GM19035 (cell line): ENCODE results near the gene LGALS4.
"Not testable (repeated sequence)": the region's sequence is repeated elsewhere in the genome, so short reads cannot be mapped to it uniquely, and the experiment has no call there.

Experiments used
- ATAC-seq: cut with Tn5 transposase; IDR thresholded peaks from one replicate; pipeline ENCODE4 v1.9.1; 2021; ENCODE audit not compliant: unreplicated experiment

LGALS4 gene

GRCh38 chr19:38771569-38771968 is 41.2 kb downstream of the LGALS4 start:
- ATAC-seq, result not testable (repeated sequence)

GRCh38 chr19:38770949-38771275 is 41.8 kb downstream of the LGALS4 start:
- peak; percentile 44 for ATAC-seq

- peak; percentile 9 for ATAC-seq
These were observed 42.4 kb downstream of the LGALS4 start for GRCh38 chr19:38770228-38770948.

GRCh38 chr19:38769635-38770211 is 43.0 kb downstream of the LGALS4 start:
- ATAC-seq, result peak; percentile 61

- ATAC-seq, result no peak
These were observed 46.3 kb downstream of the LGALS4 start for GRCh38 chr19:38766276-38767047.

GRCh38 chr19:38765214-38765613 is 47.5 kb downstream of the LGALS4 start:
- no peak for ATAC-seq

- ATAC-seq, result no peak
These were observed 48.9 kb downstream of the LGALS4 start for GRCh38 chr19:38763795-38764220.

- ATAC-seq, result not testable (repeated sequence)
These were observed 50.8 kb downstream of the LGALS4 start for GRCh38 chr19:38761884-38762389.

GRCh38 chr19:38760805-38761517 is 51.8 kb downstream of the LGALS4 start:
- ATAC-seq, result not testable (repeated sequence)

- no peak for ATAC-seq
These were observed 53.1 kb downstream of the LGALS4 start for GRCh38 chr19:38759590-38760003.

- not testable (repeated sequence) for ATAC-seq
These were observed 58.5 kb downstream of the LGALS4 start for GRCh38 chr19:38754196-38754595.

GRCh38 chr19:38753783-38754182 is 59.0 kb downstream of the LGALS4 start:
- ATAC-seq, result not testable (repeated sequence)
